ENCODE results near the gene SLCO3A1.

GRCh38 chr15:91853948-91854638 is 585 bp downstream of the SLCO3A1 start:
- no peak for TF ChIP-seq RAD21 (IDR thresholded peaks at IDR 0.05; ENCODE audit: low read depth)
- TF ChIP-seq POLR2A (IDR thresholded peaks at IDR 0.05; ENCODE audit: borderline replicate concordance, extremely low read depth, insufficient read depth, insufficient read length): no peak
- no peak for TF ChIP-seq CTCF (IDR thresholded peaks at IDR 0.05 in 2 of 3, conservative IDR thresholded peaks at IDR 0.05 in 1 of 3; ENCODE audit: borderline replicate concordance in 1 of 3, insufficient read depth in 1 of 3, low read depth in 2 of 3, low read length in 2 of 3)
- TF ChIP-seq ZNF274 (IDR thresholded peaks at IDR 0.05; ENCODE audit: low read depth, low read length): no peak
- TF ChIP-seq CEBPB (IDR thresholded peaks at IDR 0.05; ENCODE audit: low read depth): no peak
- TF ChIP-seq, protein P1, sequence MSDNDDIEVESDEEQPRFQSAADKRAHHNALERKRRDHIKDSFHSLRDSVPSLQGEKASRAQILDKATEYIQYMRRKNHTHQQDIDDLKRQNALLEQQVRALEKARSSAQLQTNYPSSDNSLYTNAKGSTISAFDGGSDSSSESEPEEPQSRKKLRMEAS (IDR thresholded peaks at IDR 0.05): no peak
- no peak for TF ChIP-seq POLR2AphosphoS5 (IDR thresholded peaks at IDR 0.05; ENCODE audit: low read depth, low read length)
- TF ChIP-seq EZH2 (IDR thresholded peaks at IDR 0.05): no peak
- no peak for TF ChIP-seq CBX3 (IDR thresholded peaks at IDR 0.05; ENCODE audit: low read depth)
- no peak for TF ChIP-seq EZH2phosphoT487 (IDR thresholded peaks at IDR 0.05; ENCODE audit: borderline replicate concordance)
- TF ChIP-seq, protein P2, sequence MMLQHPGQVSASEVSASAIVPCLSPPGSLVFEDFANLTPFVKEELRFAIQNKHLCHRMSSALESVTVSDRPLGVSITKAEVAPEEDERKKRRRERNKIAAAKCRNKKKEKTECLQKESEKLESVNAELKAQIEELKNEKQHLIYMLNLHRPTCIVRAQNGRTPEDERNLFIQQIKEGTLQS (IDR thresholded peaks at IDR 0.05): no peak
- TF ChIP-seq ELF1 (IDR thresholded peaks at IDR 0.05; ENCODE audit: borderline replicate concordance, low read depth): no peak

All from HCT116 (cell line).